Central memory CD8-positive, alpha-beta T cell (primary cell): Measurements from ENCODE around the gene RPS3.
"Not testable (repeated sequence)": the region's sequence is repeated elsewhere in the genome, so short reads cannot be mapped to it uniquely, and the experiment has no call there.

Experiments
- ATAC-seq: fragments of 150-1000 bp; cut with Tn5 transposase; replicated peaks from 2 replicates; pipeline ENCODE4 v1.10.0; 2022; ENCODE audit warnings: mild to moderate bottlenecking, moderate FRiP score, moderate number of reproducible peaks; ENCODE audit not compliant: poor library complexity, severe bottlenecking; ENCODE audit errors: extremely low read depth
- DNase-seq, 2 donors: peaks; one replicate each; pipeline ENCODE4 v3.0.0; 2021; ENCODE audit warnings: low spot score in 2 of 2
- H3K27ac Mint-ChIP-seq: one replicate; pipeline ENCODE4 v1.8.0; 2022; ENCODE audit warnings: low read depth, mild to moderate bottlenecking, moderate library complexity, mixed read lengths
- H3K27me3 Mint-ChIP-seq: one replicate; pipeline ENCODE4 v1.8.0; 2022; ENCODE audit warnings: mixed read lengths
- H3K36me3 Mint-ChIP-seq: one replicate; pipeline ENCODE4 v1.8.0; 2022; ENCODE audit warnings: mild to moderate bottlenecking, moderate library complexity, mixed read lengths; ENCODE audit not compliant: insufficient read depth
- H3K4me1 Mint-ChIP-seq: one replicate; pipeline ENCODE4 v1.8.0; 2022; ENCODE audit warnings: mixed read lengths
- H3K4me3 Mint-ChIP-seq: one replicate; pipeline ENCODE4 v1.8.0; 2022; ENCODE audit warnings: mild to moderate bottlenecking, moderate library complexity, mixed read lengths
- H3K9me3 Mint-ChIP-seq: one replicate; pipeline ENCODE4 v1.8.0; 2022; ENCODE audit warnings: mixed read lengths

RPS3 gene

GRCh38 chr11:75399344-75400145, at the start of gene RPS3:
Gene RPS3 (plus strand): TSS chr11:75399518. CDS start chr11:75399548, 30 bp downstream.
- Mint-ChIP-seq H3K4me1 (peaks cover 54% of the 10 kb centered on the region), H3K9me3 (no peaks in the 10 kb centered on the region), H3K36me3 (peaks cover 48% of the 10 kb centered on the region), H3K27me3 (no peaks in the 10 kb centered on the region), H3K4me3 (peak within 1 kb of the TSS; percentile 97), H3K27ac (peak within 1 kb of the TSS; percentile 97)
- DNase-seq: peak; percentile 81 to 82
- ATAC-seq: peak; percentile 85

- H3K9me3 Mint-ChIP-seq: no peaks in the 10 kb centered on the region
- peaks cover 14% of the 10 kb centered on the region for H3K36me3 Mint-ChIP-seq
- peaks cover 58% of the 10 kb centered on the region for H3K4me1 Mint-ChIP-seq
- H3K27ac Mint-ChIP-seq: peak overlapping the region; percentile 81
- H3K27me3 Mint-ChIP-seq: no peaks in the 10 kb centered on the region
- H3K4me3 Mint-ChIP-seq: peak overlapping the region; percentile 86
- ATAC-seq: no peak
- DNase-seq: no peak
These were observed 49.7 kb upstream of the RPS3 start for GRCh38 chr11:75349521-75350116.

GRCh38 chr11:75350122-75350742, 49.1 kb upstream of the RPS3 start:
- H3K4me1 Mint-ChIP-seq: peaks cover 58% of the 10 kb centered on the region
- H3K9me3 Mint-ChIP-seq: no peaks in the 10 kb centered on the region
- peak overlapping the region; percentile 86 for H3K4me3 Mint-ChIP-seq
- DNase-seq: no peak
- peak overlapping the region; percentile 81 for H3K27ac Mint-ChIP-seq
- ATAC-seq: no peak
- H3K36me3 Mint-ChIP-seq: peaks cover 14% of the 10 kb centered on the region
- H3K27me3 Mint-ChIP-seq: no peaks in the 10 kb centered on the region

- Mint-ChIP-seq H3K9me3 (no peaks in the 10 kb centered on the region), H3K4me3 (peak overlapping the region; percentile 86), H3K36me3 (peaks cover 14% of the 10 kb centered on the region), H3K4me1 (peaks cover 55% of the 10 kb centered on the region), H3K27me3 (no peaks in the 10 kb centered on the region), H3K27ac (peak overlapping the region; percentile 81)
- ATAC-seq (peak; percentile 30), DNase-seq (no peak)
These were observed 48.4 kb upstream of the RPS3 start for GRCh38 chr11:75350743-75351540.

- Mint-ChIP-seq H3K36me3 (peaks cover 14% of the 10 kb centered on the region), H3K4me1 (peaks cover 50% of the 10 kb centered on the region), H3K27me3 (peaks cover 4% of the 10 kb centered on the region), H3K9me3 (no peaks in the 10 kb centered on the region), H3K4me3 (peak within 1 kb of the TSS; percentile 86), H3K27ac (peak within 1 kb of the TSS; percentile 85)
- DNase-seq: no peak
- ATAC-seq: no peak
These were observed 47.9 kb upstream of the RPS3 start, which contains the start of gene ARRB1 for GRCh38 chr11:75351541-75351790. Gene ARRB1 (minus strand): TSS chr11:75351661. CDS start chr11:75351607, 54 bp downstream.

GRCh38 chr11:75351791-75352587, 47.3 kb upstream of the RPS3 start:
- H3K27ac Mint-ChIP-seq: peak overlapping the region; percentile 85
- peaks cover 14% of the 10 kb centered on the region for H3K36me3 Mint-ChIP-seq
- peaks cover 46% of the 10 kb centered on the region for H3K4me1 Mint-ChIP-seq
- peak overlapping the region; percentile 86 for H3K4me3 Mint-ChIP-seq
- H3K27me3 Mint-ChIP-seq: peaks cover 9% of the 10 kb centered on the region
- ATAC-seq (peak; percentile 75), DNase-seq (peak; percentile 32 to 34)
- no peaks in the 10 kb centered on the region for H3K9me3 Mint-ChIP-seq

GRCh38 chr11:75352588-75353206, 46.6 kb upstream of the RPS3 start:
- ATAC-seq (no peak), DNase-seq (no peak)
- peak overlapping the region; percentile 85 for H3K27ac Mint-ChIP-seq
- H3K27me3 Mint-ChIP-seq: peaks cover 10% of the 10 kb centered on the region
- peak overlapping the region; percentile 86 for H3K4me3 Mint-ChIP-seq
- no peaks in the 10 kb centered on the region for H3K9me3 Mint-ChIP-seq
- peaks cover 14% of the 10 kb centered on the region for H3K36me3 Mint-ChIP-seq
- H3K4me1 Mint-ChIP-seq: peaks cover 40% of the 10 kb centered on the region

- Mint-ChIP-seq H3K4me1 (peaks cover 28% of the 10 kb centered on the region), H3K4me3 (no peak overlapping the region), H3K27me3 (peaks cover 17% of the 10 kb centered on the region), H3K27ac (no peak overlapping the region), H3K9me3 (no peaks in the 10 kb centered on the region), H3K36me3 (peaks cover 14% of the 10 kb centered on the region)
- DNase-seq: no peak
- ATAC-seq: no peak
These were observed 44.3 kb upstream of the RPS3 start for GRCh38 chr11:75355051-75355450.

- no peak for ATAC-seq
- no peaks in the 10 kb centered on the region for H3K9me3 Mint-ChIP-seq
- DNase-seq: no peak
- H3K27me3 Mint-ChIP-seq: peaks cover 17% of the 10 kb centered on the region
- no peak overlapping the region for H3K27ac Mint-ChIP-seq
- peaks cover 16% of the 10 kb centered on the region for H3K4me1 Mint-ChIP-seq
- peaks cover 6% of the 10 kb centered on the region for H3K36me3 Mint-ChIP-seq
- H3K4me3 Mint-ChIP-seq: no peak overlapping the region
These were observed 42.7 kb upstream of the RPS3 start for GRCh38 chr11:75356613-75357012.

- H3K27ac Mint-ChIP-seq, H3K4me1 Mint-ChIP-seq, ATAC-seq, DNase-seq, H3K4me3 Mint-ChIP-seq, H3K9me3 Mint-ChIP-seq, H3K36me3 Mint-ChIP-seq: not testable (repeated sequence)
- H3K27me3 Mint-ChIP-seq: peaks cover 28% of the 10 kb centered on the region
These were observed 37.0 kb upstream of the RPS3 start for GRCh38 chr11:75362285-75362684.

GRCh38 chr11:75365711-75366181, 33.6 kb upstream of the RPS3 start:
- Mint-ChIP-seq H3K27ac (no peak overlapping the region), H3K4me3 (no peak overlapping the region), H3K9me3 (no peaks in the 10 kb centered on the region), H3K36me3 (no peaks in the 10 kb centered on the region), H3K4me1 (no peaks in the 10 kb centered on the region), H3K27me3 (peaks cover 21% of the 10 kb centered on the region)
- ATAC-seq (no peak), DNase-seq (no peak)
